ENCODE results near the gene GPATCH2L. TPM values are rescaled to one million over a fixed set of nuclear protein-coding genes. Genes with fewer than 3 reads are reported as not detected.

Gene GPATCH2L
- polyA plus RNA-seq, 3 donors = 10.6 to 28.3 (median 13.8) TPM

- Histone ChIP-seq H3K9me3 (replicated peaks in 1 of 2; ENCODE audit: control insufficient read depth in 1 of 2, insufficient read depth in 1 of 2, low read length in 2 of 2) (peaks cover 0 to 4% of the 10 kb centered on the region in 2 donors), H3K9ac (ENCODE audit: insufficient read depth, low read length, poor library complexity, severe bottlenecking) (no peak overlapping the region), H3K4me3 (replicated peaks in 1 of 3; ENCODE audit: low read depth in 2 of 3, low read length in 3 of 3) (no peak overlapping the region), H3K4me2 (replicated peaks; ENCODE audit: extremely low read depth, low read length, poor library complexity, severe bottlenecking) (no peak overlapping the region), H2AFZ (ENCODE audit: insufficient read depth, low read depth, low read length, poor library complexity, severe bottlenecking) (no peak overlapping the region), H4K20me1 (ENCODE audit: insufficient read depth, low read length) (no peaks in the 10 kb centered on the region), H3K36me3 (replicated peaks in 1 of 2; ENCODE audit: control insufficient read depth in 1 of 2, insufficient read depth in 2 of 2, low read length in 2 of 2) (no peaks in the 10 kb centered on the region), H3K79me2 (ENCODE audit: insufficient read depth, low read length) (no peaks in the 10 kb centered on the region), H3K4me1 (ENCODE audit: control insufficient read depth in 1 of 2, insufficient read depth in 2 of 2, low read length in 2 of 2) (no peaks in the 10 kb centered on the region), H3K27me3 (ENCODE audit: control insufficient read depth in 2 of 2, insufficient read depth in 2 of 2, low read length in 2 of 2) (no peaks in the 10 kb centered on the region), H3K27ac (ENCODE audit: low read depth in 1 of 2, low read length in 2 of 2) (no peak overlapping the region)
- no peak overlapping the region for H3K27ac Mint-ChIP-seq
- TF ChIP-seq CTCF (IDR thresholded peaks at IDR 0.05) = no peak
- no peaks in the 10 kb centered on the region for H3K4me1 Mint-ChIP-seq
- WGBS (ENCODE audit: insufficient coverage) = no CpG with 5 or more reads among the region's 2 CpGs
- peaks cover 0 to 7% (median 2%) of the 10 kb centered on the region in 7 donors for H3K9me3 Mint-ChIP-seq
- no peaks in the 10 kb centered on the region for H3K27me3 Mint-ChIP-seq (ENCODE audit: low read depth in 3 of 3)
- no peaks in the 10 kb centered on the region for H3K36me3 Mint-ChIP-seq
- intact Hi-C loops (cut with micrococcal nuclease) = no loop called here
- no peak for DNase-seq
- H3K4me3 Mint-ChIP-seq = no peak overlapping the region
These were observed 66.9 kb downstream of the GPATCH2L start for GRCh38 chr14:76218662-76219061.

GRCh38 chr14:76219873-76220272 lies 68.2 kb downstream of the GPATCH2L start:
- Histone ChIP-seq H3K27me3 (ENCODE audit: control insufficient read depth in 2 of 2, insufficient read depth in 2 of 2, low read length in 2 of 2) (no peaks in the 10 kb centered on the region), H3K9me3 (replicated peaks in 1 of 2; ENCODE audit: control insufficient read depth in 1 of 2, insufficient read depth in 1 of 2, low read length in 2 of 2) (peaks cover 0 to 4% of the 10 kb centered on the region in 2 donors), H3K79me2 (ENCODE audit: insufficient read depth, low read length) (no peaks in the 10 kb centered on the region), H4K20me1 (ENCODE audit: insufficient read depth, low read length) (no peaks in the 10 kb centered on the region), H3K27ac (ENCODE audit: low read depth in 1 of 2, low read length in 2 of 2) (no peak overlapping the region), H2AFZ (ENCODE audit: insufficient read depth, low read depth, low read length, poor library complexity, severe bottlenecking) (no peak overlapping the region), H3K9ac (ENCODE audit: insufficient read depth, low read length, poor library complexity, severe bottlenecking) (no peak overlapping the region), H3K36me3 (replicated peaks in 1 of 2; ENCODE audit: control insufficient read depth in 1 of 2, insufficient read depth in 2 of 2, low read length in 2 of 2) (no peaks in the 10 kb centered on the region), H3K4me2 (replicated peaks; ENCODE audit: extremely low read depth, low read length, poor library complexity, severe bottlenecking) (no peak overlapping the region), H3K4me1 (ENCODE audit: control insufficient read depth in 1 of 2, insufficient read depth in 2 of 2, low read length in 2 of 2) (no peaks in the 10 kb centered on the region), H3K4me3 (replicated peaks in 1 of 3; ENCODE audit: low read depth in 2 of 3, low read length in 3 of 3) (no peak overlapping the region)
- Mint-ChIP-seq H3K4me1 (no peaks in the 10 kb centered on the region), H3K27me3 (ENCODE audit: low read depth in 3 of 3) (no peaks in the 10 kb centered on the region), H3K4me3 (no peak overlapping the region), H3K36me3 (no peaks in the 10 kb centered on the region), H3K27ac (no peak overlapping the region), H3K9me3 (peaks cover 0 to 9% (median 2%) of the 10 kb centered on the region in 7 donors)
- no peak for DNase-seq
- 90% methylated on average over 3 of the region's 3 CpGs for WGBS (ENCODE audit: insufficient coverage)
- intact Hi-C loops (cut with micrococcal nuclease) = no loop called here
- TF ChIP-seq CTCF (IDR thresholded peaks at IDR 0.05) = no peak

All from CD14-positive monocyte (primary cell).